ENCODE measurements around the gene PDCD10.
A peak's percentile ranks its signal among the peaks of the same experiment; 100 is the strongest.

The PDCD10 gene

DNA sequence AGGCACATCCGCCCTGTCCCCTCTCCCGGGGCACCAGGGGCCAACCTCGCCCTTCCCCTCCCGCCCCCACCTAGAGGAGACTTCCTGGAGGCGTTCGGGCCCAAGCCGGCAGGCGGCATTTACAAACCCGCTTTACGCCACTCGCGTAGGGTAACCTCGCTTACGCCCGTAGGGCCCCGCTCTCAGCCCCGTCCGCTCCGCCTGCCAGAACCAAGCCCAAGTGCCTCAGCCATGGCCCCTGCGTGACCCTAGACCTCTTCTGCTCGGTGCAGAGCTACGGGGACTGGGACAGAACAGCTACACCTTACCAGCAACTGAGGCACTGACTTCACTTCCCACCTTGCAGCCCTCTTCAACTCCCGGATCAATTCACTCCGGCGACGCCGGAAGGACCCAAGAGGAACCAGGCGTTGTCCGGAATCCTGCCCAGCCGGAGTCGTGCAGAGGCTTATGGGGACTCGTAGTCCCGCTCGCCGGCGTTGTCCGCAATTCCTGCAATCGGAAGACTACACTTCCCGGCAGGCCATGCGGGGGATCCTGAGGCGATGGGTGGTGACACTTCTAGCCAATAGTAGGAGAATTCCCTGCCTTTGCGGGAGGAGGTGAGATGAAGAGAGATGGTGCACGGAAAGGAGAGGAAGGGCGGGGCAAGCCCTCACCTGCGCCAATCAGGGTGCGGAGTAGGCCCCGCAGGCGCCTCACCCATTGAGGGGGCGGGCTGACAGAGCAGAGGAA, at the start of gene PDCD10:
Gene PDCD10 (minus strand): TSS at position 395 of the 735 bp plus-strand sequence. CDS start 14,735 bp downstream, outside the sequence.
- Histone ChIP-seq H3K4me3 (ENCODE audit: low read length) (peak within 1 kb of the TSS; percentile 88), H3K27me3 (ENCODE audit: control insufficient read depth, insufficient read depth, low read length) (no peaks in the 10 kb centered on the region), H3K4me1 (ENCODE audit: control insufficient read depth, insufficient read depth, low read length) (peaks cover 7% of the 10 kb centered on the region), H3K9ac (ENCODE audit: low read length) (peak within 1 kb of the TSS; percentile 77), H3K27ac (ENCODE audit: low read depth, low read length) (peak within 1 kb of the TSS; percentile 75), H3K36me3 (ENCODE audit: control insufficient read depth, insufficient read depth, low read length) (no peaks in the 10 kb centered on the region)

DNA sequence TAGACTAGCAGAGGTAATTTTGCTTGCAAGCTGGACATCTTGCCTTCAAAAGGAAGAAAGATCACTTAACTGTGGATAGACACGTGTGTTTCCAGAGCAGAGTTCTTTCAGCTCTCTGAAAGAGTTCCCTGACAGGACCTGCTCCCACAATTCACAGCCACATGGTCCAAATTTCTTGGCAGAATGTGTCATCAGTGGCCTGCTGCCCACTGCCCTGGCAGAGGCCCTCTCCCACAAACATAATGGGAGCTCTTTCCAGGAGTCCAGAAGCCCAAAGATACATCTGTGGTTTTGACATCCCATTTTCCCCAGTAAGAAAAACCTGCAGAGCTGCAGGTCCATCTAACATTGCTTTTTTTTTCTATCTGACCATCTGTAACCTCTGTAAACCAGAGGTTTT, 49.1 kb upstream of the PDCD10 start:
- Histone ChIP-seq H3K36me3 (ENCODE audit: control insufficient read depth, insufficient read depth, low read length) (no peaks in the 10 kb centered on the region), H3K9ac (ENCODE audit: low read length) (no peak overlapping the region), H3K27ac (ENCODE audit: low read depth, low read length) (no peak overlapping the region), H3K4me1 (ENCODE audit: control insufficient read depth, insufficient read depth, low read length) (no peaks in the 10 kb centered on the region), H3K4me3 (ENCODE audit: low read length) (no peak overlapping the region), H3K27me3 (ENCODE audit: control insufficient read depth, insufficient read depth, low read length) (no peaks in the 10 kb centered on the region)

DNA sequence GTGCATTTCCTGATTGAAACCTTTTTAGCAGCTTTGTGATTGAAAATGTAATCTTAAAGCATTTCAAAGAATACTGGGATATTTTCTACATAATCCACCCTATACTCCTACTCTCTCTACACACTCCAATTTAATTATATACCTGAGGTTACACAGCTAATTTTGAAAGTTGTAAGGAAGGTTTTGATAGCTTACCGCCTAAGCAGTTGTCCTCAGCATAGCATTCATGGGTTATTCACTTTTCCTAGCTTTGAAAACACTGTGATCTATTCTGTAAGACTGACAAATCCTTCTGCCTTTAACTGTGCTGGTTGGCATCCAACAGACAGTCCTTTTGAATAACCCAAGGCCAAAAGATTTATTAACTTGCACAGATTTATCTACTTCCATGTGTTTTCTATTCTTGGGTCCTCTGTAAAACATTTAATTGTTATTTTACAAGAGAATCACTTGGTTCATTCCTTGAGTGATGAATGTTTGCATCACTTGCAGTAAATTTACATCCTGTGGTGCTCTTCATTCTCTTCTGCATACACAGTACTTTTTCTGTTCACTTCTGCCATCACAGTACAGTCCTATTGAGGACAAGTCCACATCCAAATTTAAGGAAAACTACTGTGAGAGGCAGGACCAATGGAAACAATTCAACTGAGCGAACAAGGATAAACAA, 45.7 kb upstream of the PDCD10 start:
- Histone ChIP-seq H3K4me1 (ENCODE audit: control insufficient read depth, insufficient read depth, low read length) (no peaks in the 10 kb centered on the region), H3K27me3 (ENCODE audit: control insufficient read depth, insufficient read depth, low read length) (no peaks in the 10 kb centered on the region), H3K4me3 (ENCODE audit: low read length) (no peak overlapping the region), H3K27ac (ENCODE audit: low read depth, low read length) (no peak overlapping the region), H3K36me3 (ENCODE audit: control insufficient read depth, insufficient read depth, low read length) (no peaks in the 10 kb centered on the region), H3K9ac (ENCODE audit: low read length) (no peak overlapping the region)

DNA sequence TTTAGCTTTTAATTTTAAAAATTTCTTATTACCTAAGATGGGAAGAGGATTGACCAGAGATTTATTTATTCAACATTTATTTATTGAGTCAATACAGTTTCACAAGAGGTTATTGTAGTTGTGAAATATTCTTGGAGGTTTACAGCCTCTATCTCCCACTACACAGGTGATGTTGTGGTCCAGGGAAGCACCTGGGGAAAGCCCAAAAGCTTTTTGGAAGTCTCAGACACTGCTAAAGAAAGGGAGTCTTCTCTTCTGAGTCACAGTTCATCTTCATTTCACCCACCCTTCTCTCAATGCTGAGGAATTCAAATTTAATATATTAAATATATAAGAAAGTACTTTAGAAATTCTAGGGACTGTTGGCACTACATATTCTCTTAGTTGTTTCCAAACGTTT, 42.7 kb upstream of the PDCD10 start:
- no peak overlapping the region for H3K9ac ChIP-seq (ENCODE audit: low read length)
- H3K4me3 ChIP-seq (ENCODE audit: low read length) = no peak overlapping the region
- no peaks in the 10 kb centered on the region for H3K36me3 ChIP-seq (ENCODE audit: control insufficient read depth, insufficient read depth, low read length)
- H3K27ac ChIP-seq (ENCODE audit: low read depth, low read length) = no peak overlapping the region
- no peaks in the 10 kb centered on the region for H3K4me1 ChIP-seq (ENCODE audit: control insufficient read depth, insufficient read depth, low read length)
- H3K27me3 ChIP-seq (ENCODE audit: control insufficient read depth, insufficient read depth, low read length) = no peaks in the 10 kb centered on the region

DNA sequence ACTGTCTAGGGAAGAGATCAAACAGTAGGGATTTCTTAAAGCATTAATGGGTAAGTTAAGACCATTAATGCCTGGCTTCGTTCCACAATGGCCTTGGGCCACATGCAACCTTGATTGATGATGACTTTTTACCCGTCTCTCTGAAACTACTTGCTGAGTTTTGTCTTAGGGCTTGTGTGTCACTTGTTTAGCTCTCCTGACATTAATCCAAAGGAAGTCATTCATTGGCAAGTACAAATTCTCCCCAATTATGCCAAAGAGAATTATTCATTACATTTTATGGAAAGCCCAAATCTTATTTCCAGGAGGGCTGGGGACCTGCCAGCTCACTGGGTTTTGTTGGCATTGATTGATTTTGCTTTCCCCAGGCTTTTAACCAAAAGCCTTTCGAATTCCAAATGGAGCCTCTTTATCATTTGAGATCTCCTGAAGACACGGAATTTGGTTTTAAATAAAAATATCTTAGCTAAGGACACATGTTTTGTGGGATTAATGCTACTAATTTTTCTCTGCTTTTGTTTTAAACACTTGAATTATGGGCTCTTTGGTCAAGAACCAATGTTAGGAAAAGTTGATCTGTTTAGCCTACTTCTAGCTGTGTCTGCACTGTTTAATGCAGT, 41.5 kb upstream of the PDCD10 start:
- no peak overlapping the region for H3K27ac ChIP-seq (ENCODE audit: low read depth, low read length)

DNA sequence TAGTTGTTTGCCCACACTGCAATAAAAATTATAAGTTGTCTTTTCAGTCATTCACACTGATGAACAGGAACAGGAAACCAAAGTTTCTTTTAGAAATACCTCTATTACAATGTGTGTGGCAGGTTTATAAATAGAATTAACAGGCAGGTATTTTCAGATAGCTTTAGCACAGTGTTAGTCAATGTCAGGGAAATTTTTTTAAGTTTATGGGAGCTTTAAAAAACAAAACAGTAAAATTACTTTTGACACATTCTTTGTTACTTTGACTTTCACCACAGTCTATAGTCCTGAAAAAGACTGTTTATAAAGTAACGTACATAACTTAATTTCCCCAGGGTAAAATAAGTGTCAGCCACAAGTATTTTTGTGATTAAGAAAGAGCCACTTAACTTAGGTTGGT, 38.9 kb upstream of the PDCD10 start:
- no peaks in the 10 kb centered on the region for H3K4me1 ChIP-seq (ENCODE audit: control insufficient read depth, insufficient read depth, low read length)

More for the DNA sequence above, 41.5 kb upstream of the PDCD10 start:
- Histone ChIP-seq H3K27me3 (ENCODE audit: control insufficient read depth, insufficient read depth, low read length) (no peaks in the 10 kb centered on the region), H3K4me3 (ENCODE audit: low read length) (no peak overlapping the region), H3K4me1 (ENCODE audit: control insufficient read depth, insufficient read depth, low read length) (no peaks in the 10 kb centered on the region), H3K9ac (ENCODE audit: low read length) (no peak overlapping the region), H3K36me3 (ENCODE audit: control insufficient read depth, insufficient read depth, low read length) (no peaks in the 10 kb centered on the region)

DNA sequence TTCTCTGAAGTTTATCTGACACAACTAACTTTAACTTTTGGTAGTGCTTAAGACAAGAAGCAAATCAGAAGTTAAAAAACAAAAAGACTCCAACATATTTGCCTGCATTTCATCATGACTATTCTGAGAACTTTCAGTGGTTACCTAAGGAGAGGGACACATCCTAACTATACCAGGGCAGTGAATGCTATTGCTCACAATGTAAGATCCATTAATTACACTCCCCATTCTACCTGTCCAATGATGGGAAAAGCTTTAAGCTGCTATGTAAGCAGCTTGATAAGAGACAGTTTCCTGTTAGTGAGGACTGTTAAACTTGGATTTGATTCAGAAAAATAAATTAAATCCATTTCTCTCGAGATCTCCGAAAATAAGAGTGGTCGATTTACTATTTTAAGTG, 38.3 kb upstream of the PDCD10 start:
- Histone ChIP-seq H3K9ac (ENCODE audit: low read length) (no peak overlapping the region), H3K27ac (ENCODE audit: low read depth, low read length) (no peak overlapping the region), H3K4me3 (ENCODE audit: low read length) (no peak overlapping the region), H3K27me3 (ENCODE audit: control insufficient read depth, insufficient read depth, low read length) (no peaks in the 10 kb centered on the region), H3K4me1 (ENCODE audit: control insufficient read depth, insufficient read depth, low read length) (no peaks in the 10 kb centered on the region), H3K36me3 (ENCODE audit: control insufficient read depth, insufficient read depth, low read length) (no peaks in the 10 kb centered on the region)

More for the DNA sequence above, 38.9 kb upstream of the PDCD10 start:
- Histone ChIP-seq H3K36me3 (ENCODE audit: control insufficient read depth, insufficient read depth, low read length) (no peaks in the 10 kb centered on the region), H3K27ac (ENCODE audit: low read depth, low read length) (no peak overlapping the region), H3K27me3 (ENCODE audit: control insufficient read depth, insufficient read depth, low read length) (no peaks in the 10 kb centered on the region), H3K9ac (ENCODE audit: low read length) (no peak overlapping the region), H3K4me3 (ENCODE audit: low read length) (no peak overlapping the region)

DNA sequence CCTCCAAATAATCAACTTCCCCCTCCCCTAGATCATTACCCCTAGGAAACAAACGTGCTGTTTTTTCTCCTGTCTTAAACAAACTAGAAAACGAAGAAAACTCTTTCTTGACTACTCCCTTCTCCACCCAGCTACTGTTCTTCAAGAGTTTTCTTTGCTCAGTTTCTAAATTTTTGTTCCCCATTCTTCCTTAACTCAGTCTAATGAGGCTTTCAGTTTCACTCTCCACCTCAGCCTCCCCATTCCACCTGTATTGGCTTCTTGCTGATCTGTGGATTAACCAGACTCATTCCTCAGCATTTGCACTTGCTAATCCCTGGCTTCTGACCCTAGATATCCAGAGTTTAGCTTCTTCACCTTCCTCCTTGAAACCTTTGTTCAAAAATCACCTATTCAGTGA, 27.6 kb upstream of the PDCD10 start:
- H3K4me3 ChIP-seq (ENCODE audit: low read length) = no peak overlapping the region
- no peaks in the 10 kb centered on the region for H3K36me3 ChIP-seq (ENCODE audit: control insufficient read depth, insufficient read depth, low read length)
- H3K4me1 ChIP-seq (ENCODE audit: control insufficient read depth, insufficient read depth, low read length) = no peaks in the 10 kb centered on the region
- no peak overlapping the region for H3K27ac ChIP-seq (ENCODE audit: low read depth, low read length)
- H3K27me3 ChIP-seq (ENCODE audit: control insufficient read depth, insufficient read depth, low read length) = no peaks in the 10 kb centered on the region
- H3K9ac ChIP-seq (ENCODE audit: low read length) = no peak overlapping the region

DNA sequence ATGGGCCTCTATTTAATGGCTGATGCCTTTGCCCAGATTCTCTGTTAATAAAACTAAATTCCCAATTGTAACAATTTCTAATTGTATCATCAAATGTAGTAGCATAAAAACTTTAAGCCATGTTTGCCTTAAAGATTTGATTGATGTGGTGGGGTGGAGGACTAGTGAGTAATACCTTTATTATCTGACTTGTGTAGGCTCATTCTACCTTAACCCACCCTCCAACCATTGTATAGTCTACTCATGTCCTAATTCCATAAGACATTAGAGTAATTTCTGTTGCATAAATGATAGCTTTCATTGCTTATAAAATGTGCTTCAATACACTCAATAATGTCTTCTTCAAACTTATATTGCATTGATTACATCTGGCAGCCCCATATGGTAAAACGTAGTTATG, 26.6 kb upstream of the PDCD10 start:
- Histone ChIP-seq H3K4me1 (ENCODE audit: control insufficient read depth, insufficient read depth, low read length) (no peaks in the 10 kb centered on the region), H3K36me3 (ENCODE audit: control insufficient read depth, insufficient read depth, low read length) (no peaks in the 10 kb centered on the region), H3K27me3 (ENCODE audit: control insufficient read depth, insufficient read depth, low read length) (no peaks in the 10 kb centered on the region), H3K9ac (ENCODE audit: low read length) (no peak overlapping the region), H3K4me3 (ENCODE audit: low read length) (no peak overlapping the region), H3K27ac (ENCODE audit: low read depth, low read length) (no peak overlapping the region)

DNA sequence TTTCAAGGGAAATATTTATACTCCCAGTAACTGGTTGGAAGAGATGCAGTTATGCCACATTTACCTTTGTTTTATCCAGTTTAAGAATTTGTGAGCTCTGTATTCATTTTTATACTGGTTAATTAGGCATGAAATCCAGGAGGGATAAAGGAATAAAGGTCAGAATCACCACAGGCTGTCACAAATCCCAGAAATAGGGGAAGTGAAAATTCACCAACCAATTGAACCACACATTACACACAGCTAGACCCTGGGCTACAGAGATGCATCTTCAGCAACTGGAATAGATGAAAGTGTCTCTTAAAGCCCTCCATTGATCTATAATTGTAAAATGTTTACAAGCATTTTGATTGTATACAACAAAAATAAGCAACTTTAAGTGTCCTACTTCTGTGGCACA, 19.4 kb upstream of the PDCD10 start:
- H3K27ac ChIP-seq (ENCODE audit: low read depth, low read length) = no peak overlapping the region
- H3K4me3 ChIP-seq (ENCODE audit: low read length) = no peak overlapping the region
- no peak overlapping the region for H3K9ac ChIP-seq (ENCODE audit: low read length)
- no peaks in the 10 kb centered on the region for H3K36me3 ChIP-seq (ENCODE audit: control insufficient read depth, insufficient read depth, low read length)
- H3K4me1 ChIP-seq (ENCODE audit: control insufficient read depth, insufficient read depth, low read length) = no peaks in the 10 kb centered on the region
- no peaks in the 10 kb centered on the region for H3K27me3 ChIP-seq (ENCODE audit: control insufficient read depth, insufficient read depth, low read length)

DNA sequence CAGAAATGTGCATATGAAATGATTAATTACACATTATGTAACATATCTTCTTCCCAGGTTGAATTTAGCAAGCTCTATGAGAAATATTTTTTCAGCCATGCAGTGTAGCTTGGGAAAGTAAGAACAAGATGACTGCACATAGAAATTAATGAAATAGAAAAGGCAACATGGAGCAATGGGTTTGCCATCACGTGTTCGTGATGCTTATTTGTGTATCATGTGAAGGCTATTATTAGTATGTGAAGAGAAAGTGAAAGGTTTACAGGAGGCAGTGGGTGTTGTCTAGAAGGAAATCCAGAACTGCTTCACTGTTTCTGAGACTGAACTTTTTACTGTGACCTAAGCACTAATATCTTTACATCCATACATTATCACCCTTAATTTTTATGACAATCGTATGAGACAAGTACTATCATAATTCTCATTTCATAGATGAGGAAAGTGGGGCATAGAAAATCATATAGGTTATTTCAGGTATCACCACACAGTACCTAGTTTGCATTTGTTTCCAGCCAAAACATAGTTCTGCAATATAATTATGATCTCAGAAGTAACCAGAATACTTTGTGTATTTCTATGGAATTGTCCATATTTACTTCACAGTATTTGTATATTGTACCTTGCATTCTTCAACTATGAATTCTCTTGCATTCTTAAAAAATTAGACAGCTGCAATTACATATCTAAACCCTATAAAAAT, 15.7 kb upstream of the PDCD10 start:
- H3K9ac ChIP-seq (ENCODE audit: low read length) = no peak overlapping the region
- H3K27ac ChIP-seq (ENCODE audit: low read depth, low read length) = no peak overlapping the region
- no peaks in the 10 kb centered on the region for H3K4me1 ChIP-seq (ENCODE audit: control insufficient read depth, insufficient read depth, low read length)
- H3K36me3 ChIP-seq (ENCODE audit: control insufficient read depth, insufficient read depth, low read length) = no peaks in the 10 kb centered on the region
- no peak overlapping the region for H3K4me3 ChIP-seq (ENCODE audit: low read length)
- H3K27me3 ChIP-seq (ENCODE audit: control insufficient read depth, insufficient read depth, low read length) = no peaks in the 10 kb centered on the region

DNA sequence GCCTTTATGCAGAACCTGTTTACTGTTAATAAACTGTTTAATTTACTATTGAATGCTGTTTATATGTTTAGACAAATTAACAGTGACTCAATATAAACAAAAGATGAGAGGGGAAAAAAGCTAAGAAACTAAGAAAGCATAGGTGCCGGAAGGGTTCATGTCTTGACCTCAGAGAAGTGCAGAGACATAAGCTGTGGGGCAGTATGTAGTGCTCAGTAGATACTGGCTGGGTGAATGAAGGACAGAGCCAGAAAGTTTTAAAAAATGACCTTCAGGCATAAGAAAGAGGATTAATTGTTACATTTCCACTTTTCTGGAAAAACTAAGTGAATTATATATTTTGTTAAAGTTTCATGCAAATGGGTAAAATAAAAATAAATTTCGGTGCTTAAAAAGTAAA, 15.0 kb upstream of the PDCD10 start:
- no peak overlapping the region for H3K9ac ChIP-seq (ENCODE audit: low read length)
- H3K27ac ChIP-seq (ENCODE audit: low read depth, low read length) = no peak overlapping the region
- no peak overlapping the region for H3K4me3 ChIP-seq (ENCODE audit: low read length)
- no peaks in the 10 kb centered on the region for H3K4me1 ChIP-seq (ENCODE audit: control insufficient read depth, insufficient read depth, low read length)
- no peaks in the 10 kb centered on the region for H3K27me3 ChIP-seq (ENCODE audit: control insufficient read depth, insufficient read depth, low read length)
- no peaks in the 10 kb centered on the region for H3K36me3 ChIP-seq (ENCODE audit: control insufficient read depth, insufficient read depth, low read length)
